ENCODE results near the gene TMEM37. TPM values are rescaled to one million over a fixed set of nuclear protein-coding genes. Genes with fewer than 3 reads are reported as not detected.

TMEM37 gene
- total and polyA plus RNA-seq, 2 of the 13 experiments (the other 11 are each of a cell fraction or from before 2014, with no cell fraction given): 37.7 to 115 TPM

GRCh38 chr2:119463990-119464389 is 32.3 kb downstream of the TMEM37 start:
- DNase-seq (ENCODE audit: low spot score) (no peak), ATAC-seq (peak; percentile 39), FAIRE-seq (no peak)
- no peak overlapping the region for H3K27ac ChIP-seq (ENCODE audit: extremely low read length, insufficient read depth, low read length)
- peaks cover 17% of the 10 kb centered on the region for H3K4me1 ChIP-seq (ENCODE audit: insufficient read depth, low read length)
- intact Hi-C loops (cut with micrococcal nuclease; ENCODE audit: unreplicated experiment) (no loop called here), in situ Hi-C loops (cut with HindIII; ENCODE audit: extremely low pct_ligation_motif_present, low pct_unique_long_range_greater_than_20kb) (no loop called here)
- CTCF ChIA-PET (ENCODE audit: low intra/inter-chr PET ratio, low total read pairs): no interaction called here
- 44% methylated on average over 9 of the region's 9 CpGs for WGBS (ENCODE audit: low lambda C conversion rate)
- BruUV-seq (replicated peaks): no TSS peak
- no peak overlapping the region for H2AFZ ChIP-seq (ENCODE audit: low read length)
- H3K9ac ChIP-seq (ENCODE audit: insufficient read depth, low read depth, low read length): no peak overlapping the region
- H3K27me3 ChIP-seq (ENCODE audit: control insufficient read depth in 1 of 2, insufficient read depth in 2 of 2, low read length in 2 of 2): peaks cover 1 to 38% of the 10 kb centered on the region in 2 experiments; a peak in 4 of 5 replicates
- POLR2A ChIA-PET: no interaction called here
- no peaks in the 10 kb centered on the region for H3K36me3 ChIP-seq (replicated peaks in 1 of 2; ENCODE audit: control insufficient read depth in 1 of 2, insufficient read depth in 2 of 2, low read length in 2 of 2)
- TF ChIP-seq ZNF687 (CRISPR knock-in tag; IDR thresholded peaks at IDR 0.05): peak; percentile 14; the same call in 1 of the 2 replicates
- no peak for TF ChIP-seq ZNF33B (CRISPR knock-in tag; IDR thresholded peaks at IDR 0.05)
- 0 out of 2 replicates have a peak, but pooled peaks have one; percentile 22 for TF ChIP-seq STAG1 (CRISPR knock-in tag; IDR thresholded peaks at IDR 0.05)
- TF ChIP-seq NCOA2 (CRISPR knock-in tag; IDR thresholded peaks at IDR 0.05): no peak
- TF ChIP-seq RNF2 (conservative IDR thresholded peaks at IDR 0.05; ENCODE audit: low read depth): no peak
- TF ChIP-seq ATF7 (IDR thresholded peaks at IDR 0.05): 0 out of 2 replicates have a peak, but pooled peaks have one; percentile 9
- no peak for TF ChIP-seq ATF7 (CRISPR knock-in tag; IDR thresholded peaks at IDR 0.05)
- no peak for TF ChIP-seq KAT8 (CRISPR knock-in tag; IDR thresholded peaks at IDR 0.05)
- no peak for TF ChIP-seq MYPOP (CRISPR knock-in tag; IDR thresholded peaks at IDR 0.05)
- no peaks in the 10 kb centered on the region for H3K79me2 ChIP-seq (ENCODE audit: insufficient read depth, low read length)
- no peaks in the 10 kb centered on the region for H4K20me1 ChIP-seq (ENCODE audit: insufficient read depth, low read length)
- H3K4me2 ChIP-seq (ENCODE audit: low read depth, low read length): no peak overlapping the region
- no peak overlapping the region for H3K4me3 ChIP-seq (replicated peaks in 1 of 3; ENCODE audit: insufficient read depth in 1 of 3, low read depth in 2 of 3, low read length in 3 of 3)
- no peaks in the 10 kb centered on the region for H3K9me3 ChIP-seq (ENCODE audit: low read length)

Data from HepG2 (cell line).